ENCODE results near the gene SLC8A1.
A peak's percentile ranks its signal among the peaks of the same experiment; 100 is the strongest.

SLC8A1 gene

GRCh38 chr2:40303746-40304145 is 148.1 kb downstream of the SLC8A1 start:
- DNase-seq (ENCODE audit: low read depth) = no peak
- no peak for TF ChIP-seq CTCF (IDR thresholded peaks at IDR 0.05; ENCODE audit: insufficient read depth, low read depth, low read length, missing control alignments)
- H3K4me3 ChIP-seq (ENCODE audit: low read depth, low read length) = no peak overlapping the region

GRCh38 chr2:40302751-40303325 is 149.1 kb downstream of the SLC8A1 start:
- no peak for DNase-seq (ENCODE audit: low read depth)
- no peak for TF ChIP-seq CTCF (IDR thresholded peaks at IDR 0.05; ENCODE audit: insufficient read depth, low read depth, low read length, missing control alignments)
- no peak overlapping the region for H3K4me3 ChIP-seq (ENCODE audit: low read depth, low read length)

GRCh38 chr2:40300391-40300790 is 151.5 kb downstream of the SLC8A1 start:
- no peak for TF ChIP-seq CTCF (IDR thresholded peaks at IDR 0.05; ENCODE audit: insufficient read depth, low read depth, low read length, missing control alignments)
- DNase-seq (ENCODE audit: low read depth) = peak; percentile 25
- no peak overlapping the region for H3K4me3 ChIP-seq (ENCODE audit: low read depth, low read length)

GRCh38 chr2:40299781-40300180 is 152.1 kb downstream of the SLC8A1 start:
- H3K4me3 ChIP-seq (ENCODE audit: low read depth, low read length) = no peak overlapping the region
- TF ChIP-seq CTCF (IDR thresholded peaks at IDR 0.05; ENCODE audit: insufficient read depth, low read depth, low read length, missing control alignments) = no peak
- no peak for DNase-seq (ENCODE audit: low read depth)

GRCh38 chr2:40299173-40299572 is 152.7 kb downstream of the SLC8A1 start:
- DNase-seq (ENCODE audit: low read depth) = no peak
- H3K4me3 ChIP-seq (ENCODE audit: low read depth, low read length) = no peak overlapping the region
- TF ChIP-seq CTCF (IDR thresholded peaks at IDR 0.05; ENCODE audit: insufficient read depth, low read depth, low read length, missing control alignments) = no peak

GRCh38 chr2:40298026-40298425 is 153.9 kb downstream of the SLC8A1 start:
- TF ChIP-seq CTCF (IDR thresholded peaks at IDR 0.05; ENCODE audit: insufficient read depth, low read depth, low read length, missing control alignments) = no peak
- H3K4me3 ChIP-seq (ENCODE audit: low read depth, low read length) = no peak overlapping the region
- no peak for DNase-seq (ENCODE audit: low read depth)

GRCh38 chr2:40292291-40292690 is 159.6 kb downstream of the SLC8A1 start:
- DNase-seq (ENCODE audit: low read depth) = no peak
- H3K4me3 ChIP-seq (ENCODE audit: low read depth, low read length) = no peak overlapping the region
- no peak for TF ChIP-seq CTCF (IDR thresholded peaks at IDR 0.05; ENCODE audit: insufficient read depth, low read depth, low read length, missing control alignments)
